ENCODE measurements around the gene CYFIP2. TPM values are rescaled to one million over a fixed set of nuclear protein-coding genes. Genes with fewer than 3 reads are reported as not detected.

CYFIP2 gene
- total and polyA plus RNA-seq, 2 of the 8 experiments (the other 6 are each of a cell fraction or from before 2014, with no cell fraction given): 45.1 to 80.6 TPM

DNA sequence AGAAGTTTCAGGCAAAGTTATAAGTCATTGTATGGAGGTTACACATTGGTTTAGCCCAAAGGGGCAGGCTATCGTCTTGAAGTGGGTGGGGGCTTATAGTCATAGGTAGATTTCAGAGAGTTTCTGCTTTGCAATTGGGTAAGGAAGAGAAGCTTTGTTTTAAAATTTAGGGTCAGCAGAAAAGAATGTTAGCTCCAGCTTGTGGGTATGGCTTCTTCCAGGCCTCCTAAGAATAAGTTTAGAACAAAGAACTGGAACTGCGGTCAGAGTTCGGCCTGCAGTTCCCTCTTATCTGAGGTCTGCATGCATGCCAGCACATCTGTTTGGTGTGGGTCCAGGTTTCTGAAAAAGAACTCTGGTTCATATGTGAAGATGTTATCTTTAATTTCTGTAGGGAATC is 96.1 kb downstream of the CYFIP2 start (continued):
- TF ChIP-seq, protein P1, sequence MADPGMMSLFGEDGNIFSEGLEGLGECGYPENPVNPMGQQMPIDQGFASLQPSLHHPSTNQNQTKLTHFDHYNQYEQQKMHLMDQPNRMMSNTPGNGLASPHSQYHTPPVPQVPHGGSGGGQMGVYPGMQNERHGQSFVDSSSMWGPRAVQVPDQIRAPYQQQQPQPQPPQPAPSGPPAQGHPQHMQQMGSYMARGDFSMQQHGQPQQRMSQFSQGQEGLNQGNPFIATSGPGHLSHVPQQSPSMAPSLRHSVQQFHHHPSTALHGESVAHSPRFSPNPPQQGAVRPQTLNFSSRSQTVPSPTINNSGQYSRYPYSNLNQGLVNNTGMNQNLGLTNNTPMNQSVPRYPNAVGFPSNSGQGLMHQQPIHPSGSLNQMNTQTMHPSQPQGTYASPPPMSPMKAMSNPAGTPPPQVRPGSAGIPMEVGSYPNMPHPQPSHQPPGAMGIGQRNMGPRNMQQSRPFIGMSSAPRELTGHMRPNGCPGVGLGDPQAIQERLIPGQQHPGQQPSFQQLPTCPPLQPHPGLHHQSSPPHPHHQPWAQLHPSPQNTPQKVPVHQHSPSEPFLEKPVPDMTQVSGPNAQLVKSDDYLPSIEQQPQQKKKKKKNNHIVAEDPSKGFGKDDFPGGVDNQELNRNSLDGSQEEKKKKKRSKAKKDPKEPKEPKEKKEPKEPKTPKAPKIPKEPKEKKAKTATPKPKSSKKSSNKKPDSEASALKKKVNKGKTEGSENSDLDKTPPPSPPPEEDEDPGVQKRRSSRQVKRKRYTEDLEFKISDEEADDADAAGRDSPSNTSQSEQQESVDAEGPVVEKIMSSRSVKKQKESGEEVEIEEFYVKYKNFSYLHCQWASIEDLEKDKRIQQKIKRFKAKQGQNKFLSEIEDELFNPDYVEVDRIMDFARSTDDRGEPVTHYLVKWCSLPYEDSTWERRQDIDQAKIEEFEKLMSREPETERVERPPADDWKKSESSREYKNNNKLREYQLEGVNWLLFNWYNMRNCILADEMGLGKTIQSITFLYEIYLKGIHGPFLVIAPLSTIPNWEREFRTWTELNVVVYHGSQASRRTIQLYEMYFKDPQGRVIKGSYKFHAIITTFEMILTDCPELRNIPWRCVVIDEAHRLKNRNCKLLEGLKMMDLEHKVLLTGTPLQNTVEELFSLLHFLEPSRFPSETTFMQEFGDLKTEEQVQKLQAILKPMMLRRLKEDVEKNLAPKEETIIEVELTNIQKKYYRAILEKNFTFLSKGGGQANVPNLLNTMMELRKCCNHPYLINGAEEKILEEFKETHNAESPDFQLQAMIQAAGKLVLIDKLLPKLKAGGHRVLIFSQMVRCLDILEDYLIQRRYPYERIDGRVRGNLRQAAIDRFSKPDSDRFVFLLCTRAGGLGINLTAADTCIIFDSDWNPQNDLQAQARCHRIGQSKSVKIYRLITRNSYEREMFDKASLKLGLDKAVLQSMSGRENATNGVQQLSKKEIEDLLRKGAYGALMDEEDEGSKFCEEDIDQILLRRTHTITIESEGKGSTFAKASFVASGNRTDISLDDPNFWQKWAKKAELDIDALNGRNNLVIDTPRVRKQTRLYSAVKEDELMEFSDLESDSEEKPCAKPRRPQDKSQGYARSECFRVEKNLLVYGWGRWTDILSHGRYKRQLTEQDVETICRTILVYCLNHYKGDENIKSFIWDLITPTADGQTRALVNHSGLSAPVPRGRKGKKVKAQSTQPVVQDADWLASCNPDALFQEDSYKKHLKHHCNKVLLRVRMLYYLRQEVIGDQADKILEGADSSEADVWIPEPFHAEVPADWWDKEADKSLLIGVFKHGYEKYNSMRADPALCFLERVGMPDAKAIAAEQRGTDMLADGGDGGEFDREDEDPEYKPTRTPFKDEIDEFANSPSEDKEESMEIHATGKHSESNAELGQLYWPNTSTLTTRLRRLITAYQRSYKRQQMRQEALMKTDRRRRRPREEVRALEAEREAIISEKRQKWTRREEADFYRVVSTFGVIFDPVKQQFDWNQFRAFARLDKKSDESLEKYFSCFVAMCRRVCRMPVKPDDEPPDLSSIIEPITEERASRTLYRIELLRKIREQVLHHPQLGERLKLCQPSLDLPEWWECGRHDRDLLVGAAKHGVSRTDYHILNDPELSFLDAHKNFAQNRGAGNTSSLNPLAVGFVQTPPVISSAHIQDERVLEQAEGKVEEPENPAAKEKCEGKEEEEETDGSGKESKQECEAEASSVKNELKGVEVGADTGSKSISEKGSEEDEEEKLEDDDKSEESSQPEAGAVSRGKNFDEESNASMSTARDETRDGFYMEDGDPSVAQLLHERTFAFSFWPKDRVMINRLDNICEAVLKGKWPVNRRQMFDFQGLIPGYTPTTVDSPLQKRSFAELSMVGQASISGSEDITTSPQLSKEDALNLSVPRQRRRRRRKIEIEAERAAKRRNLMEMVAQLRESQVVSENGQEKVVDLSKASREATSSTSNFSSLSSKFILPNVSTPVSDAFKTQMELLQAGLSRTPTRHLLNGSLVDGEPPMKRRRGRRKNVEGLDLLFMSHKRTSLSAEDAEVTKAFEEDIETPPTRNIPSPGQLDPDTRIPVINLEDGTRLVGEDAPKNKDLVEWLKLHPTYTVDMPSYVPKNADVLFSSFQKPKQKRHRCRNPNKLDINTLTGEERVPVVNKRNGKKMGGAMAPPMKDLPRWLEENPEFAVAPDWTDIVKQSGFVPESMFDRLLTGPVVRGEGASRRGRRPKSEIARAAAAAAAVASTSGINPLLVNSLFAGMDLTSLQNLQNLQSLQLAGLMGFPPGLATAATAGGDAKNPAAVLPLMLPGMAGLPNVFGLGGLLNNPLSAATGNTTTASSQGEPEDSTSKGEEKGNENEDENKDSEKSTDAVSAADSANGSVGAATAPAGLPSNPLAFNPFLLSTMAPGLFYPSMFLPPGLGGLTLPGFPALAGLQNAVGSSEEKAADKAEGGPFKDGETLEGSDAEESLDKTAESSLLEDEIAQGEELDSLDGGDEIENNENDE (IDR thresholded peaks at IDR 0.05; ENCODE audit: insufficient replicate concordance, low read length): no peak
- TF ChIP-seq JUN (IDR thresholded peaks at IDR 0.05; ENCODE audit: low read depth, low read length): no peak
- TF ChIP-seq ATF2 (IDR thresholded peaks at IDR 0.05; ENCODE audit: low read length): no peak
- no peak for TF ChIP-seq CHD1 (IDR thresholded peaks at IDR 0.05; ENCODE audit: low read depth, low read length)
- no peak for TF ChIP-seq KDM1A (IDR thresholded peaks at IDR 0.05; ENCODE audit: borderline replicate concordance, low read length)
- no peak for TF ChIP-seq KDM4A (IDR thresholded peaks at IDR 0.05; ENCODE audit: low read depth, low read length, severe bottlenecking)

Data from H1 (cell line).